Glutamatergic neuron (in vitro differentiated cells): ENCODE measurements around the gene GRB10. TPM values are rescaled to one million over a fixed set of nuclear protein-coding genes. Genes with fewer than 3 reads are reported as not detected.

Experiments used
- DNase-seq: peaks from one replicate; pipeline ENCODE4 v3.0.0; 2022
- H3K27ac Mint-ChIP-seq: one replicate; pipeline ENCODE4 v1.8.0; 2020; ENCODE audit warnings: mild to moderate bottlenecking, mixed read lengths, inconsistent platforms; ENCODE audit not compliant: unreplicated experiment
- H3K27me3 Mint-ChIP-seq: one replicate; pipeline ENCODE4 v1.8.0; 2020; ENCODE audit warnings: mild to moderate bottlenecking, moderate library complexity, mixed read lengths, inconsistent platforms; ENCODE audit not compliant: unreplicated experiment
- H3K36me3 Mint-ChIP-seq: one replicate; pipeline ENCODE4 v1.8.0; 2020; ENCODE audit warnings: mild to moderate bottlenecking, mixed read lengths, inconsistent platforms; ENCODE audit not compliant: unreplicated experiment
- H3K4me1 Mint-ChIP-seq: one replicate; pipeline ENCODE4 v1.8.0; 2020; ENCODE audit warnings: mild to moderate bottlenecking, low read depth, mixed read lengths, inconsistent platforms; ENCODE audit not compliant: unreplicated experiment
- H3K4me3 Mint-ChIP-seq: one replicate; pipeline ENCODE4 v1.8.0; 2020; ENCODE audit warnings: mild to moderate bottlenecking, mixed read lengths, inconsistent platforms; ENCODE audit not compliant: unreplicated experiment
- H3K9me3 Mint-ChIP-seq: one replicate; pipeline ENCODE4 v1.8.0; 2020; ENCODE audit warnings: mild to moderate bottlenecking, moderate library complexity, mixed read lengths, inconsistent platforms; ENCODE audit not compliant: unreplicated experiment
- total RNA-seq: library from RNA; stranded (reverse); fragmentation: NEBNext Ultra II Directional; extraction: Animal tissue kit (Norgen Biotek cat#: 25700); gene quantifications from one replicate; pipeline ENCODE4 v1.2.1, GENCODE V29; 2021; ENCODE audit not compliant: unreplicated experiment
- TF ChIP-seq, protein P1 (sequence below): fragments of 200-600 bp; sonication (generic); IDR thresholded peaks from one replicate; pipeline ENCODE4 v1.5.0; 2021; ENCODE audit not compliant: partially characterized antibody, unreplicated experiment

Gene GRB10
- total RNA-seq, 1 donor from 2014 or later, result 182 TPM

DNA sequence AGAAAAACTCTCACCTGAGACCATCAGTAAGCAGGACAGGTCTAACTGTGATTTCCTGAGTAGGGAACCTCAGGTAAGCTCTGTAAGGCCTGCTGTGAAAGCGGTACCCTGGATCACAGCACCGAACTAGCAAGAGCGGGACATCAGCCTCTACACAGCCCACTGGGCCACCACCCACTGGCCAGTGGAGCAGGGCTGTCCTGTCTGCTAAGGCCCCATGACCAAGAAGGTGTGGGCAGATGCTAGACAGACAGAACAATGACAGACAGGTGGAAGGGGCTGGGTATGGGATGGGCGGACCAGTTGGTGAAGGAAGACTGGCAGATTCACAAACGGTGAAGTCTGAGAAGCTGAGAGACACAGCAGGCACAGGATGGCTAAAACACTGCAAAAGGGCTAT lies 138.1 kb downstream of the GRB10 start:
- no peak overlapping the region for H3K27ac Mint-ChIP-seq
- H3K9me3 Mint-ChIP-seq, result peaks cover 4% of the 10 kb centered on the region
- TF ChIP-seq, protein P1, sequence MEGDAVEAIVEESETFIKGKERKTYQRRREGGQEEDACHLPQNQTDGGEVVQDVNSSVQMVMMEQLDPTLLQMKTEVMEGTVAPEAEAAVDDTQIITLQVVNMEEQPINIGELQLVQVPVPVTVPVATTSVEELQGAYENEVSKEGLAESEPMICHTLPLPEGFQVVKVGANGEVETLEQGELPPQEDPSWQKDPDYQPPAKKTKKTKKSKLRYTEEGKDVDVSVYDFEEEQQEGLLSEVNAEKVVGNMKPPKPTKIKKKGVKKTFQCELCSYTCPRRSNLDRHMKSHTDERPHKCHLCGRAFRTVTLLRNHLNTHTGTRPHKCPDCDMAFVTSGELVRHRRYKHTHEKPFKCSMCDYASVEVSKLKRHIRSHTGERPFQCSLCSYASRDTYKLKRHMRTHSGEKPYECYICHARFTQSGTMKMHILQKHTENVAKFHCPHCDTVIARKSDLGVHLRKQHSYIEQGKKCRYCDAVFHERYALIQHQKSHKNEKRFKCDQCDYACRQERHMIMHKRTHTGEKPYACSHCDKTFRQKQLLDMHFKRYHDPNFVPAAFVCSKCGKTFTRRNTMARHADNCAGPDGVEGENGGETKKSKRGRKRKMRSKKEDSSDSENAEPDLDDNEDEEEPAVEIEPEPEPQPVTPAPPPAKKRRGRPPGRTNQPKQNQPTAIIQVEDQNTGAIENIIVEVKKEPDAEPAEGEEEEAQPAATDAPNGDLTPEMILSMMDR, result no peak
- peaks cover 4% of the 10 kb centered on the region for H3K27me3 Mint-ChIP-seq
- H3K4me1 Mint-ChIP-seq, result peaks cover 17% of the 10 kb centered on the region
- peaks cover 9% of the 10 kb centered on the region for H3K36me3 Mint-ChIP-seq
- DNase-seq, result no peak
- no peak overlapping the region for H3K4me3 Mint-ChIP-seq

DNA sequence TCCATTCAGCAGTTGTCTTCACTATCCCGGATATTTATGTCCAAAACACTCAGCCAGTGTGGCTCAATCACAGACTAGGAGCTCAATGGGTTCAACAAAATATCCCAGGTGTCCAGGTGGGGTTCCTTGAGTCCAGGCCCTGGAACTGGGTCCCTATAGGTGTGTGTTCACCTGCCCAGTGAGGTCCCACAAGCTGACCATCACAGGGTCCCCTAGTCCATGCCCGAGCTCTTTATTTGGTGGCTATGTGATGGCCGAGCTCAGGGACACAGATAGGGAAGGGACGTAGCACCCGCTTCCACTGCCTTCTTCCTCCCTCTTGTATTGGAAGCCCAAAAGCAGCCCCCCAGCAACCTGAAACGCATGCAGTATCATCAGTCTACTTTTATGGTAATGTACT lies 138.6 kb downstream of the GRB10 start:
- H3K4me3 Mint-ChIP-seq, result no peak overlapping the region
- peaks cover 4% of the 10 kb centered on the region for H3K36me3 Mint-ChIP-seq
- no peaks in the 10 kb centered on the region for H3K9me3 Mint-ChIP-seq
- no peak overlapping the region for H3K27ac Mint-ChIP-seq
- TF ChIP-seq, protein P1, result no peak
- DNase-seq, result no peak
- peaks cover 4% of the 10 kb centered on the region for H3K27me3 Mint-ChIP-seq
- peaks cover 17% of the 10 kb centered on the region for H3K4me1 Mint-ChIP-seq

DNA sequence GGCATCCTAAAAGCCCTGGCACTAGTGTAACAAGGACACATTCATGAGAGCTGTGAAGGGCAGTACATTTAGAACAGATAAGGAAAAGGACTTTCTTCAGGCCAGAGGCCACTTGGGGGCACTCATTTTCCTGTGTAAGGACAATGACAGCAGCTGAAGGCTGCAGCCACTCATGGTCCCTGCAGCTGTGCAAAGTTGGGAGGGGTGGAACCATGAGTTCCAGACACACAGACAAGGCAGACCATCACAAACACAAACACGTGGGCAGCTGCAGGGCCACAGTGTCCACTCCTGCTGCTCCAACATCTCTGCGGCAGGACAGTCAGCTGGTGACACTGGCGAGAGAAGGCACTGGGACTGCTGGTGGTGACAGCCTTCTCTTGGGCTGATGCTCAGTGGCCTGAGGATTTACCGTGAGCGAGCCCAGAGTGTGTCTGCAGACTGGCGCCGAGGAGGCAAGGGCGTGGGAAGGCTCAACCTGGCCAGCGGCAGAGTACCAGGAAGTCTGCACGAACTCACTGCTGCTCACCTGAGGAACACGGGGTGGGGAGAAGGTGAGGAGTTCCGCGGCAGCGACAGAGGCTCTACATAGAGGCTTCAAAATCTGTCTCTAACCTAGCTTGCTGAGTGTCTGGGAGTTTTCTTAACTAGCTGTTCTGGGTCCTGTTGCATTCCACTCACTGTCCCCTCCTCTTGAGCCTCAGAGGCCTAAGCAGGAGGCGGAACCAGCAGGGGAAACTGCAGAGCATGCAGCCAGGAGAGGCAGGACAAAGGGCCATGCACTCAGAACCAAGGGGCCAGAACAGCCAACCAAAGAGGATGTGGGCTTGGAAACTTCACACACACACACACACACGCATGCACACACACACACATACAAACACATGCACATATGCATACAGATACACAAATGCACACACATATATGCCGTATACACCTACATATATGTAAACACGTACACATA lies 141.0 kb downstream of the GRB10 start:
- Mint-ChIP-seq H3K27me3 (peaks cover 2% of the 10 kb centered on the region), H3K4me1 (peaks cover 17% of the 10 kb centered on the region), H3K36me3 (peaks cover under 1% of the 10 kb centered on the region), H3K9me3 (no peaks in the 10 kb centered on the region), H3K4me3 (peak overlapping the region; percentile 6), H3K27ac (peak overlapping the region; percentile 9)
- DNase-seq, result no peak
- TF ChIP-seq, protein P1, result no peak

DNA sequence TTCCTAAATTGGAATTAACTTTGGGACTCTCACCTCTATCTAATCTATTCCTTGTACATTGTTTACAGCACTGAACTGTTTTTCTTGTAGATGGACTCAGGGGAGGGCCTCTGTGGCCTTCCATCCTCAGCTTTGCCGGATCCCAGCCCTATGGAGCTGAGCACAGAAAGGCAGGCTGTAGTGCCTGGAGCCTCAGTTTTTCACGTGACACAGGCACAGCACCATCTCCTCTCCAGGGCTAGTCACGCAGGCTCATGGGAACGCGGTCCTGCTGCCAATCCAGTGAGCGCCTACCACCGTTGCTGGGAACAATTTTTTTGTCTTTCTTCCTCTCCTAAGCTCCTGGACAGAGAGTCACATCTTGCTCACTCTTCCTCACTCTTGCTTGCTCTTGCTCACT lies 141.9 kb downstream of the GRB10 start:
- TF ChIP-seq, protein P1, result no peak
- Mint-ChIP-seq H3K4me1 (peaks cover 13% of the 10 kb centered on the region), H3K27me3 (no peaks in the 10 kb centered on the region), H3K36me3 (peaks cover 7% of the 10 kb centered on the region), H3K27ac (no peak overlapping the region), H3K9me3 (no peaks in the 10 kb centered on the region), H3K4me3 (no peak overlapping the region)
- no peak for DNase-seq

DNA sequence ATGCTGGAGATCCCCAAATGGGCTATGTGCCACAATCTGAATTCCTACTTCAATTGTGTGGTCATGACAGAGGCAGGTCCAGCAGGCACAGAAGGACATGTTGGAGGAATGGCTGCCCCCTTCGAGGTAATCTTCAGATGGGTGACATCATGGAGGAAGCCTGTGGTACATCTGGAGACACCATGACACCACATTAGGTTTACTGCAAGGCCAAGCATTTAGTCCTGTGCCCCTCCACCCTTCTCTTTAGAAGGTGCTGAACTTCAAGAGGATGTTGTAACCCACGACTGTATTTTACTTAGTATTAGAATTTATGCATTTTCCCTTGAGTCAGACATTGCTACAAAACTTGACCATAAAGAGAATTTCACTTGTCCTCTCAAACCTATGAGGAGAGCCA lies 142.4 kb downstream of the GRB10 start:
- DNase-seq, result no peak
- TF ChIP-seq, protein P1, result no peak
- peaks cover 2% of the 10 kb centered on the region for H3K9me3 Mint-ChIP-seq
- peaks cover 3% of the 10 kb centered on the region for H3K27me3 Mint-ChIP-seq
- peaks cover 11% of the 10 kb centered on the region for H3K4me1 Mint-ChIP-seq
- H3K36me3 Mint-ChIP-seq, result peaks cover 11% of the 10 kb centered on the region
- no peak overlapping the region for H3K27ac Mint-ChIP-seq
- no peak overlapping the region for H3K4me3 Mint-ChIP-seq
